Renal pelvis (tissue), 12 donors: ENCODE data around the gene CYP11A1. TPM values are rescaled to one million over a fixed set of nuclear protein-coding genes. Genes with fewer than 3 reads are reported as not detected.
A peak's percentile ranks its signal among the peaks of the same experiment; 100 is the strongest.

Experiments used
- DNase-seq: peaks from one replicate; pipeline ENCODE4 v3.0.0-alpha.2; 2013
- long read RNA-seq, 16 experiments: transcript quantifications; one replicate each; lab custom pipeline, GENCODE V29; 2026
- polyA plus RNA-seq, 3 donors: library from polyadenylated mRNA; unstranded; fragments of 120-200 nt; gene quantifications; one replicate each; pipeline ENCODE4 v1.2.1, GENCODE V29; 2013; ENCODE audit not compliant: insufficient read length in 3 of 3

The CYP11A1 gene
- 1 to 10 TPM; 1.6 to 3.0 (median 2.2) TPM for polyA plus RNA-seq
- long read RNA-seq, donor 1, partial matches to known transcripts = 0 of 1 reads
- long read RNA-seq, donor 1, other reads (novel, unspliced or antisense) = 0 of 1 reads
- long read RNA-seq, donor 2 = 0 reads
- long read RNA-seq, donor 3, partial matches to known transcripts = 0 of 1 reads
- long read RNA-seq, donor 3, other reads (novel, unspliced or antisense) = 0 of 1 reads
- long read RNA-seq, donor 4, partial matches to known transcripts = 0 of 1 reads
- long read RNA-seq, donor 4, other reads (novel, unspliced or antisense) = 0 of 1 reads
- long read RNA-seq, donor 5 = 0 reads
- long read RNA-seq, donor 6, partial matches to known transcripts = 0 of 2 reads
- long read RNA-seq, donor 6, other reads (novel, unspliced or antisense) = 0 of 2 reads
- long read RNA-seq, donor 7, partial matches to known transcripts = 0 of 1 reads
- long read RNA-seq, donor 7, other reads (novel, unspliced or antisense) = 0 of 1 reads
- long read RNA-seq, donor 8, partial matches to known transcripts = 0 of 2 reads
- long read RNA-seq, donor 8, other reads (novel, unspliced or antisense) = 0 of 2 reads
- long read RNA-seq, donor 9, partial matches to known transcripts = 0 of 1 reads
- long read RNA-seq, donor 9, other reads (novel, unspliced or antisense) = 0 of 1 reads
- long read RNA-seq, donor 10 = 0 reads
- long read RNA-seq, donor 11 = 0 reads
- long read RNA-seq, donor 12 = 0 reads
- long read RNA-seq, donor 13 = 0 reads
- long read RNA-seq, donor 14 = 0 reads
- long read RNA-seq, donor 15 = 0 reads
- long read RNA-seq, donor 16 = 0 reads

DNA sequence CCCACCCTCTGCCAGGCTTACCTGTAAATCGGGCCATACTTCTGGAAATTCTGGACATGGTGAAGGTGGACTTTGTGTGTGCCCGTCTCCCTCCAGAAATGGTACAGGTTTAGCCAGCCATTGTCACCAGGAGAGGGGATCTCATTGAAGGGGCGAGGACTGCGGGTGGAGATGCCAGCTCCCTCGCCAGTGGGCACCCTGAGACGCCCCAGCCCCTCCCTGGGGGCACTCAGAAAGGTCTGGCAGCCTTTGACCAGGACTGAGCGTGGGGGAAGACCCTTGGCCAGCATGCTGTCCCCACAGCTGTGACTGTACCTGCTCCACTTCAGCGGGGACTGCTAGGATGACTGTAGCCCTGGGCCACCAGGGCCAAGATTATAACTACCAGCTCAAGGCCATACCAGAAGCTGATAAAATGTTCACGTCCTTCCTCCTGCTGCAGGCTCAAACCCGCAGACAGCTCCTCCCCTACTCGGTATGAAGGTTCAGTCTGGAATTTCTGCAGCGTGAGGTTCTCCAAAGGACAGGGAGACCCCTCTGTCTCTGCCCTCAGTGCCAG is at the start of gene CYP11A1:
TSS of gene CYP11A1 (minus strand) at position 351 of the 559 bp plus-strand sequence. CDS start at position 290, 61 bp downstream.
- DNase-seq = no peak

DNA sequence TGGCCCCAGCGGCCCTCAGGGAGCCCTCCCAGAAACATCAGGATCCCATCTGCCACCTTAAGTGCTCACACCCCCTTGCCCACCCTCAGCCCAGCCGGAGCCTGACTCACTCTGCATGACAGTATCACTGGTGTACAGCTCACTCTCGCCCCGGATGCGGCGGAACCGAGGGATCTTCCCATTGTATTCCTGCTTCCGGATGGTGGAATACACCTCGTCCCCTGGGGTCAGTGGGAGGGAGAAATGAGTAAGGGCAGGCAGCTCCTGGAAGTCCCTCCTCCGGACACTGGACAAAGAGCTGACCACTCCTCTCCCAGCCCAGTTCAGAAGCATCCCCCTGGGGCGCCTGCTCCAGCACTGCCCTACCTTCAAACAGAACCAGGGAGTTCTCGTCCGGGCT is 49.8 kb upstream of the CYP11A1 start:
- no peak for DNase-seq

DNA sequence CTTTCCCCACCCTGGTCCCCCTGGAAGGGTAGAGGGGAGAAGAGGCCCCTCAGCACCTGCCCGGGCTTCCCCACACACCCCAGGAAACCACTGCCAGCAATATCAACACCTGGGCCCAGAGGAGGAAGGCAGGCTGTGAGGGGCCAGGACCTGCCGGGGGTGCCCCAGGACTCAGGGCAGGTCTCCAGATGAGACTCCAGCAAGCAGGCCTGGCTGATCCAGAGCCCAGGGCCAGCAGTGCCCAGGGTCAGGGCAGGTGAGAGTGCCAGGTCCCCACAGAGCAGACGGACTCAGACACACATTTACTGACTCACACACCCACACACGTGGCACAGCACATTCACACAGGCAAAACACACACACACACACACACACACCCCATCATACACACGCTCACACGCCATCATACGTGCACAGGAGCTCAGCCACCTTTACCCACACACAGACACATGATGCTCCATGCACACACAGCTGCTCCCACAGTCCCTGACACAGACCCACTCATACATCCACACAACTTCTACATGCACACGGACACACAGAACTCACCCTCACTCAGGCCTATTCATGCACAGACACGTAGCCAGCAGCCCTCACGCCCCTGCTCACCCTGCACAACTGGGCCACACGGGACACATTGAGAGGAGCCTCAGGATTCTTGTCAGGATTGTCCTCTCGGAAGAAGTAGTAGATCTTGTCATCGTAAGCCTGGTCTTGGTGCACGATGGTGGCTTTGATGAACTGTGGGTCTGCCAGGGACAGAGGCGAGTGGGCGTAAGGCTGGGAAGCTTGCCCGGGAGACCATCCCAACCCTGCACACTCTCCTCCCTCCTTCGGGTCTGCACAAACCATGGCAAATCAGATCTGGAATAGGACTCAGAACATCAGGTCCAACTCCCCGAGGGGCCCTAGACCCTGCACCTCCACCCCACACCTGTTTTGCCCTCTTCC is 48.8 kb upstream of the CYP11A1 start:
- no peak for DNase-seq

DNA sequence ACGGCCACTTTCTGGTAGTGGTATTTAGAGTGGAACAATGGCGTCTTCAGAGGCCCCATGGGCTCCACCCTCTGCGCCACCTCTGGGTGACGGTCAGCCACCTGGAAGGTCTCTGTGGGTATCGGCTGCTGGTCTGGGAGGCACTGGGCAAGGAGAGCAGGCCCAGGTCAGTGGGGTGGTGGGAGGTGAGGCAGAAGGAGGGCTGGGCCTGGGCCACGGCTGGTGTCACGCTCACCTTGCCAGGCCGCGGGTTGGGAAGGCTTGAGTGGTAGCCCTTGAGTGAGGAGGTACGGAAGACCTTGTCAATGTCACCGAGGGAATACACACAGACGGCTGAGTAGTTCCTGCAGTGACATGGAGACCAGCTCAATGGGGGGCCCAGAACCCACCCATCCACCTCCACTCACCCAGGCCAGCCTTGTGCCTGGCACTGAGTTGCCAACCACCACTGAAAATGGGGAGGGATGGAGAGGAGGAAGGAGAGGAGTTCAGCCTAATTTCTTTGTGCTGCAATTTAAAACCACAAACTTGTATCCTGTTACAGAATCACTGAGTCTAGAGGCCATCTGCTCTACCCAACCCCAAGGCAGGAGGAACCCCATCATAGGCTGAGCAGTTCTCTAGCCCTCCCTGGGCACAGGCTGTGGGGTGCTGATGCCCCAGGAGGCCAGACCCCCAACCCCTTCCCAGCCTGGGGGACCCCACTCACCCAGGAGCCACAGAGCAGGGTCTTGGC is 47.3 kb upstream of the CYP11A1 start:
- DNase-seq = no peak

DNA sequence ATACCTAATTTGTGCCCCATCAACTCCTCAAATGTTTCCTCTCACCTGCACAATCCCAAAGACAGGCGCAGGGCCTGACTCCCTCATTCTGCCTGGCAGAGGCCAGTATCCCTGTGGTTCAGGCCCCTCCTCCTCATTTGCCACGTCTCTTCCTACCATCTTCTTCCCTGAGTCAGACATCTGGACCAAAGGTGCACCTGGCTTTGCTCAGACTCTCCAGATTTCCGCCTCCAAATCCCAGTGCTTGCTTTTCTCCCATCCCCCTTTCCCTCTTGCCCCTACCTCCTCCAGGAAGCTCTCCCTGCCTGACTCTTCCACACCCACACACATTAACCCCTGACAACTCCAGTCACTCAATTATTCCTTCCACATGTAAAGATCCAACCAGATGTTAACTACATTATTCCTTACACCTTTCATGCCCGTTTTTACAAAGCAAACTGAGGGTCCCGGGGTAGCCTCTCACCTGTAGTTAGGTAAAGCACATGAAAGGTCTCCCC is 46.7 kb upstream of the CYP11A1 start:
- no peak for DNase-seq

DNA sequence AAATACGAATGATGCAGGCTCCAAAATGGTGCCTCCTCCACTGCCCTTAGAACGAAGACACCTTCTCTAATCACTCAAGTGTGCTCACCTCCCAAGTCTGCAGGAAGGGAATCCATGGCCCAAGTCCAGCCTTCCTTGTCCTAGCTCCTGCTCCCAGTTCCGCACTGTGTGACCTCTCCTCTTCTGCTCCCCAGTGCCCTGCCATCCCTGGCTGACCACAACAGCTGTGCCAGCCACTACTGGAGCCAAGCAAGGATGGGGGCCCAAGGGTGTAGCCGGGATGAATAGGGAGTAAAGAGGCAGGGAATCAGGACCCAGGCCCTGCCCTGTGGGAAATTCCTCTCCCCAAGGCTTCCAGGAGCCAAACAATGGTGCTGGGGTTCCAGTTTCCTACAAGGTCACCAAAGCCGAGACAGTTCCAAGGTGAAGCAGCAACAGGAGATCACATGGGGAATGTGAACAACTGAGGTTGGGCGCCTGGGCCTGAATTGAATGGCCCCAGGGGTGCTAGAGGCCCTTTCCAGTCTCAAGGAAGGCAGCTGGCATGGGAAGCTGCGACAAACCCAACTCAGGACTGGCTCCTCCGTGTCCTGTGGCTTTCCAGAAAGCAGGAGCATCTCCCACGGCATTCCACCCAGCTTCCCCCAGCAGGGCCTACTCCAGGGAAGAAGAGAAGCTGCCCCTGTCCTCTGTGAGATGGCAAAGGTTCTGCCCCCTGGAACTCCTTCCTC is 46.1 kb upstream of the CYP11A1 start:
- DNase-seq = no peak

- no peak for DNase-seq
These were observed 44.7 kb upstream of the CYP11A1 start for GRCh38 chr15:74412159-74412558.

DNA sequence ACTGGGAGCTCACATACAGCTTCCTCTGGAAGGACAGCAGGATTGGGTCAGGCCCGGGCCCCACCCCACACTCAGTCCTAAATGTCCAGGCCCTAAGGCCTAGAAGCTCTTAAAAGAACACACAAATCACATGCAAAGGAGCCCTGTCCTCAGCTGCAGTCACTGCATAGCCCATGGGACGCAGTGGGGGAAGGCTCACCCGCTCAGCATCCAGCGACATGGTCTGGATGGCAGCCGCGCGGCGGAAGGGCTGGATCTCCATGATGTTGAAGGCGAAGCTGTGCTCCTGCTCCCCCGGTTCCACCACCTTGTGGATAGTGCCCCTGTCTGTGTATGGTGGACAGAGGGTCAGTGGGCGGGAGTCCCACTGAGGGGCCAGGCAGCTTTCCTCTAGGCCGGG is 44.2 kb upstream of the CYP11A1 start:
- no peak for DNase-seq

DNA sequence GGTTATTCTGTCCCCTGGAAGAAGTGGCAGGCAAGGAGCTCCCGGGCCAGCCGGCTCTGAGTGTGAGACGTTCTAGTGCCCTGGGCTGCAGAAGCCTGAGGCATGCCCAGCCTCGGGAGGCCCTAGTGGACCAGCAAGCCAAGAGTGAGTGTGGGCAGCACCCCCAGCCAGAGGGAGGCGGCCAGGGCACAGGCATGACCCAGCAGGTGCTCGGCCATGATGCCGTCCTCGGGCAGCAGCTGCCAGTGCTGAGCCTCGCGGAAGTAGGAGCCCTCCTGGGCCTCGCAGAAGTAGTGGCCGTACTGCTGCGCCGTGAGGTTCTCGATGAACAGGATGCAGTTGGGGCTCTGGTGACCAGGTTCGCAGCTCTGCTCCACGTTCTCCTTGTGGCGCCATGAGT is 43.1 kb upstream of the CYP11A1 start:
- DNase-seq = no peak

DNA sequence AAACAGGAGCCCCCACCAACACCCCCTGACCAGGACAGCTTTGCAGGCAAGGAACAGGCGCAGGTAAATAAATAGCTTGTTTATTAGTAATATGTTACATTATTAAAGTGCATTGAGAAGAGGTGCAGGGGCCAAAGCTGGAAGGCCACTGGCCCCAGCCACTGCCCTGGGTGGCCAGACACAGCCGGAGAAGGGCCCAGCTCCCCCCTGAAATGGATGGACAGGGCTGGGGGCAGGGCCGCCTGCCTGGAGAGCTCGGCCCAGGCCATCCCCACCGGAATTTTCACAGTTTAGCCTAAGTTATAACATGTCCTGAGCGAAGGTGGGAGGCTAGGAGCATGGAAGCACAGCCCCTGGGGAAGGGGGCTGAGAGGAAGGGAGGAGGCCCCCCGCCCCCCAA is 41.8 kb upstream of the CYP11A1 start:
- DNase-seq = no peak

- no peak for DNase-seq
These were observed 41.4 kb upstream of the CYP11A1 start for GRCh38 chr15:74408815-74409214.

DNA sequence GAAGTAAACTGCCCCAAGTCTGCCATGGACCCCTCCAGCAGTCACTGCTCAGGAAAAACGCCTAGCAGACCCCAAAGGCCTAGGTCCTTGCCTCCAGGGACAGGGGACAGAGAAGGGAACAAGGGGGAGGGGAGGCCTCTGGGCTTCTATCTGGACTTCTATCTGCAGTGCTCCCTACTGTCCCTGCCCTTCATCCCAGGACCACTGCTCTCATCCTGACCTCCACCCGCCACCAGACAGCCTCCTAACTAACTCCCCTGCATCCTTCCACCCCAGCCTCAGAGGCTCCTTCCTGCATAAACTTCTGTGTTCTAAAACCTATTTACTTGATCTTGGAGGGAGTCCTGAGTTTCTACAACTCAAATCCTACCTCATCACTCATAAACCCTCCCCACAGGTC is 40.9 kb upstream of the CYP11A1 start:
- no peak for DNase-seq

GRCh38 chr15:74406992-74407705 is 39.7 kb upstream of the CYP11A1 start:
- DNase-seq = peak; percentile 71

GRCh38 chr15:74406517-74406916 is 39.1 kb upstream of the CYP11A1 start:
- no peak for DNase-seq

DNA sequence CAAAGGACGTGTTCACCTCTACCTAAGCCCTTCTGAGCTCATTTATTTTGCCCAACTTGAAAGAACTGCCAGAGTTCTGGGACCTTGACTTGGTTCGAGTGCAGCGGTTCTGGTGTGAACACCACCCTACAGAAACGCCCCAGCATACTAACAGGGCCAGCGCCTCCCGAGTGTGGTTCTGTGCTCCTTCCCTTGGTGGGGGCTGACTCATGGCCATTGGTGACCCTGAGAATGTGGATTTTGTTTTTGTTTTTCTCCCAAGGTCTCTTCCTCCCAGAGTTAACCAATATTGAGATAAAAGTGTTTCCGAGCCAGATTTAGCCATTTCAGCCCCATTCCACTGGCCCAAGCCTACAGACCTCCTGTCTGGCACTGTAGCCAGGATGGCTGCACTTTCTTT is 38.4 kb upstream of the CYP11A1 start:
- no peak for DNase-seq

GRCh38 chr15:74403991-74404563 is 36.6 kb upstream of the CYP11A1 start:
- no peak for DNase-seq

DNA sequence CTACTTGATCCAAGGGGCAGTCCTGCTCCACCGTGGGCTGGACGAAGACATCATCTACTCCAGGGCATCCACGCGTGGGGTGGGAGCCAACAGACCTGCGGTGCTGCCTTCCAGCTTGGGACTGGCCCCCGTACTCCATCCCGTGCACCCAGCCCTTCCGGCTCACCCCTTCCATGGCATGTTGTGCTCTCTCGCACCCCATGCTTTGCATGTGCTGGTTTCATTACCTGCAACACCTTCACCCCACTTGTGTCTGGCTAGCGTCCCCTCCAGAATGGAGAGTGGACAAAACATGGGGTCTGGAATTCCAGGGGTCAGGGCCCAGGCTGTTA is 36.1 kb upstream of the CYP11A1 start:
- no peak for DNase-seq

DNA sequence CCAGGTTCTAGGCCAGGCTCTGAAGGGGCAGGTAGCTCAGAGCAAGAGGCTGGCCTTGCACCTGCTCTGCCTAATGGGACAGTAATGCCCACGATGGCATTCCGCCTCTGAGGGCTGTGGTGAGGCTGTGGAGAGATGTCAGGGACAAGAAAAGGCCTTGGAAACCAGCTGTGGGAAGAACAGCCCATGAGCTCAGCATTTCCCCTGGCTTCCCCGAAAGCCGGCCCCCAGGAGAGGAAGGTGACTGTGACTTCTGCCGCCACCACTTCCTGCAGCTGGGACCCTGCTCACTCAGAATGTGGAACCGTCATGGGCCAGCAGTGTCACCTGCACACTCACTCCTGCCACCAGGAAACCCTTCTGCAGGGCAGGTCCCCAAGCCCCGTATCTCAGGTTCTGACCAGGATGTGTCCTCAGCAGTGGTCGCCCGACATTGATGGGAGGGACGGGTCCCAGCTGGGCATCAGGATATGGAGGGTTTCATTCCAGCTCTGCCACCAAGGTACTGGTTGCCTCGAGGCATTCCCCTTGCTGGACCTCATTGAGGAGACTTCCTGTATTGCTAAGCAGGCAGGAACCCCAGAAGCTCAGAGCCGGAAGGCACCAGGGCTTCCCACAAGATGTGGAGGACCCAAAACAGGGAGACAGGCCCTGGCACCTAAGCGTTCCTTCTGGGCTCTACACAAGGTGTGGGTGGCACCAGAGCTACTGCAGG is 35.6 kb upstream of the CYP11A1 start:
- no peak for DNase-seq
